Measurements from ENCODE around the gene ARHGEF16. TPM values are rescaled to one million over a fixed set of nuclear protein-coding genes. Genes with fewer than 3 reads are reported as not detected.

Gene ARHGEF16
- total RNA-seq, 1 donor from 2014 or later, result 4.1 TPM

DNA sequence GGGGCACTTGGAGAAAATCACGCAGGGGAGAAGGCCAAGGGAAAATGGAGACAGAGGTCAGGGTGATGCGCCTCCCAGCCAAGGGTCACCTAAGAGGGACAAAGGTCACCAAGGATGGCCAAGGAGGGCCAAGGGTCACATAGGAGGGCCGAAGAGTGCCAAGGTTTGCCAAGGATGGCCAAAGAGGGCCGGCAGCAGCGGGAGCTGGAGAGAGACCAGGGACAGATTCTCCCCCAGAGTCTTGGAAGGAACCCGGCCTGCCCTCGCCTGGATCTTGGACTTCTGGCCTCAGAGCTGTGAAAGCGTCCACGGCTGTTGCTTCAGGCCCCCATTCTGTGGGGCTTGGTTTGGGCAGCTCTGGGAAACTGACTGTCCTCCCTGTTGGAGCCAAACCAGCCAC is 25.6 kb upstream of the ARHGEF16 start:
- Histone ChIP-seq H3K4me3 (ENCODE audit: insufficient read depth, low read depth, low read length) (no peak overlapping the region), H2AFZ (ENCODE audit: low read depth, low read length) (no peak overlapping the region), H4K20me1 (ENCODE audit: insufficient read depth, low read length) (no peaks in the 10 kb centered on the region), H3K27ac (ENCODE audit: low read depth, low read length) (no peak overlapping the region), H3K9ac (ENCODE audit: low read length) (no peak overlapping the region), H3K36me3 (ENCODE audit: insufficient read depth, low read length) (no peaks in the 10 kb centered on the region), H3K4me2 (ENCODE audit: low read length) (no peak overlapping the region), H3K27me3 (ENCODE audit: insufficient read depth, low read length) (no peaks in the 10 kb centered on the region), H3K4me1 (ENCODE audit: insufficient read depth, low read length) (no peaks in the 10 kb centered on the region), H3K9me3 (ENCODE audit: insufficient read depth, low read depth, low read length) (no peaks in the 10 kb centered on the region), H3K79me2 (ENCODE audit: insufficient read depth, low read length) (no peaks in the 10 kb centered on the region)
- H3K27me3 Mint-ChIP-seq (ENCODE audit: low read depth, unreplicated experiment), result peaks cover 30% of the 10 kb centered on the region
- peaks cover 2% of the 10 kb centered on the region for H3K9me3 Mint-ChIP-seq (ENCODE audit: unreplicated experiment)
- DNase-seq (ENCODE audit: low read depth) (no peak), FAIRE-seq (no peak)
- H3K27ac Mint-ChIP-seq (ENCODE audit: unreplicated experiment), result no peak overlapping the region
- TF ChIP-seq, protein P1, sequence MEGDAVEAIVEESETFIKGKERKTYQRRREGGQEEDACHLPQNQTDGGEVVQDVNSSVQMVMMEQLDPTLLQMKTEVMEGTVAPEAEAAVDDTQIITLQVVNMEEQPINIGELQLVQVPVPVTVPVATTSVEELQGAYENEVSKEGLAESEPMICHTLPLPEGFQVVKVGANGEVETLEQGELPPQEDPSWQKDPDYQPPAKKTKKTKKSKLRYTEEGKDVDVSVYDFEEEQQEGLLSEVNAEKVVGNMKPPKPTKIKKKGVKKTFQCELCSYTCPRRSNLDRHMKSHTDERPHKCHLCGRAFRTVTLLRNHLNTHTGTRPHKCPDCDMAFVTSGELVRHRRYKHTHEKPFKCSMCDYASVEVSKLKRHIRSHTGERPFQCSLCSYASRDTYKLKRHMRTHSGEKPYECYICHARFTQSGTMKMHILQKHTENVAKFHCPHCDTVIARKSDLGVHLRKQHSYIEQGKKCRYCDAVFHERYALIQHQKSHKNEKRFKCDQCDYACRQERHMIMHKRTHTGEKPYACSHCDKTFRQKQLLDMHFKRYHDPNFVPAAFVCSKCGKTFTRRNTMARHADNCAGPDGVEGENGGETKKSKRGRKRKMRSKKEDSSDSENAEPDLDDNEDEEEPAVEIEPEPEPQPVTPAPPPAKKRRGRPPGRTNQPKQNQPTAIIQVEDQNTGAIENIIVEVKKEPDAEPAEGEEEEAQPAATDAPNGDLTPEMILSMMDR (IDR thresholded peaks at IDR 0.05; ENCODE audit: insufficient read depth, low read depth, low read length), result no peak
- no peak for TF ChIP-seq EZH2 (IDR thresholded peaks at IDR 0.05; ENCODE audit: insufficient read depth, low read length)
- no peaks in the 10 kb centered on the region for H3K4me1 Mint-ChIP-seq (ENCODE audit: low read depth, unreplicated experiment)
- H3K36me3 Mint-ChIP-seq (ENCODE audit: low read depth, unreplicated experiment), result no peaks in the 10 kb centered on the region
- H3K4me3 Mint-ChIP-seq (ENCODE audit: unreplicated experiment), result no peak overlapping the region

DNA sequence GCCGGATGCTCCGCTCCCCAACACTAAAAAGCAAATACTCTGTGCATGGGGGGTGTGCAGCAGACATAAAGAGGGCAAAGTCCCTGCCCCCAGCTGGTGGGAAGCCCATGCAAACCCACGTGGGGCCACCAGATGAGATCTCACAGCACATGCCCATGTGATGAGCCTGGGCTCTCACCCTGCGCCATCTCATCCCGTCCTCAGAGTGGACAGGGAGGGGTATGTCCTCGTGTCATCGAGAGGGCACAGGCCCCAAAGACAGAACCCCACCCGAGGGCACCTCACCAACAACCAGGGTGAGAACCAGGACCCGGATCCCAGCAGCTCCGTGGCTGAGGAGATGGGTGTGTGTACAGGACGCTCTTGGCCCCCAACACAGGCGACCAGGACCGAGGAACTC is 25.1 kb upstream of the ARHGEF16 start:
- Mint-ChIP-seq H3K9me3 (ENCODE audit: unreplicated experiment) (no peaks in the 10 kb centered on the region), H3K4me1 (ENCODE audit: low read depth, unreplicated experiment) (no peaks in the 10 kb centered on the region), H3K27ac (ENCODE audit: unreplicated experiment) (no peak overlapping the region), H3K36me3 (ENCODE audit: low read depth, unreplicated experiment) (no peaks in the 10 kb centered on the region), H3K4me3 (ENCODE audit: unreplicated experiment) (no peak overlapping the region), H3K27me3 (ENCODE audit: low read depth, unreplicated experiment) (peaks cover 30% of the 10 kb centered on the region)
- TF ChIP-seq, protein P1 (IDR thresholded peaks at IDR 0.05; ENCODE audit: insufficient read depth, low read depth, low read length), result no peak
- no peak for TF ChIP-seq EZH2 (IDR thresholded peaks at IDR 0.05; ENCODE audit: insufficient read depth, low read length)
- Histone ChIP-seq H3K9me3 (ENCODE audit: insufficient read depth, low read depth, low read length) (no peaks in the 10 kb centered on the region), H3K79me2 (ENCODE audit: insufficient read depth, low read length) (no peaks in the 10 kb centered on the region), H3K27me3 (ENCODE audit: insufficient read depth, low read length) (no peaks in the 10 kb centered on the region), H3K36me3 (ENCODE audit: insufficient read depth, low read length) (no peaks in the 10 kb centered on the region), H3K4me3 (ENCODE audit: insufficient read depth, low read depth, low read length) (no peak overlapping the region), H2AFZ (ENCODE audit: low read depth, low read length) (no peak overlapping the region), H3K4me1 (ENCODE audit: insufficient read depth, low read length) (no peaks in the 10 kb centered on the region), H3K27ac (ENCODE audit: low read depth, low read length) (no peak overlapping the region), H3K4me2 (ENCODE audit: low read length) (no peak overlapping the region), H4K20me1 (ENCODE audit: insufficient read depth, low read length) (no peaks in the 10 kb centered on the region), H3K9ac (ENCODE audit: low read length) (no peak overlapping the region)
- DNase-seq (ENCODE audit: low read depth) (no peak), FAIRE-seq (no peak)

DNA sequence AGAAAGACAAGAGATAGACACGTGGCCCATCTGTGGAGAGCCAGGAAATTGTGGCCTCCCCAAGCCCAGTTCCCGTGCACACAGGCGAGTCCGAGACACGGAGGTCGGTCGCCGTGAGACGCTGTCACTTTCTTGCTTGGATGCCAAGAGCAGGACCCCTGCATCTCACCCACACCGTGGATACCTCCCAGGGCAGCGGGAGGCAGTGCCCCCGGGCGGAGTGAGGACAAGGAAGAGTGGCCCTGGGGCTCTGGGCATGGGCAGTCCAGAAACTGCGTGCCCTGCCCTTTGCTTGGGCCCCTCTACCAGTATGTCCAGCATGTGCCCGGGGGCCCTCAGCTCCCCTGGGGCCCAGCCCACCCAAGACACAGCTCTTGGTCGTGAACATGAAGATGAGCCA is 24.7 kb upstream of the ARHGEF16 start:
- H3K36me3 ChIP-seq (ENCODE audit: insufficient read depth, low read length), result no peaks in the 10 kb centered on the region
- no peaks in the 10 kb centered on the region for H3K79me2 ChIP-seq (ENCODE audit: insufficient read depth, low read length)
- no peaks in the 10 kb centered on the region for H3K9me3 Mint-ChIP-seq (ENCODE audit: unreplicated experiment)
- H3K9me3 ChIP-seq (ENCODE audit: insufficient read depth, low read depth, low read length), result no peaks in the 10 kb centered on the region
- no peak overlapping the region for H3K27ac ChIP-seq (ENCODE audit: low read depth, low read length)
- no peaks in the 10 kb centered on the region for H3K27me3 ChIP-seq (ENCODE audit: insufficient read depth, low read length)
- H3K27ac Mint-ChIP-seq (ENCODE audit: unreplicated experiment), result no peak overlapping the region
- H3K36me3 Mint-ChIP-seq (ENCODE audit: low read depth, unreplicated experiment), result no peaks in the 10 kb centered on the region
- H3K4me3 ChIP-seq (ENCODE audit: insufficient read depth, low read depth, low read length), result no peak overlapping the region
- FAIRE-seq (no peak), DNase-seq (ENCODE audit: low read depth) (no peak)
- no peaks in the 10 kb centered on the region for H4K20me1 ChIP-seq (ENCODE audit: insufficient read depth, low read length)
- H2AFZ ChIP-seq (ENCODE audit: low read depth, low read length), result no peak overlapping the region
- TF ChIP-seq, protein P1 (IDR thresholded peaks at IDR 0.05; ENCODE audit: insufficient read depth, low read depth, low read length), result no peak
- no peak for TF ChIP-seq EZH2 (IDR thresholded peaks at IDR 0.05; ENCODE audit: insufficient read depth, low read length)
- peaks cover 29% of the 10 kb centered on the region for H3K27me3 Mint-ChIP-seq (ENCODE audit: low read depth, unreplicated experiment)
- no peak overlapping the region for H3K4me3 Mint-ChIP-seq (ENCODE audit: unreplicated experiment)
- no peaks in the 10 kb centered on the region for H3K4me1 Mint-ChIP-seq (ENCODE audit: low read depth, unreplicated experiment)
- no peak overlapping the region for H3K4me2 ChIP-seq (ENCODE audit: low read length)
- no peaks in the 10 kb centered on the region for H3K4me1 ChIP-seq (ENCODE audit: insufficient read depth, low read length)
- no peak overlapping the region for H3K9ac ChIP-seq (ENCODE audit: low read length)
